Neural progenitor cell (in vitro differentiated cells): Measurements from ENCODE around the gene MAN1A1. TPM values are rescaled to one million over a fixed set of nuclear protein-coding genes. Genes with fewer than 3 reads are reported as not detected.

Experiments used
- DNase-seq: peaks from one replicate; pipeline ENCODE4 v3.0.0-alpha.2; 2016; ENCODE audit warnings: low spot score
- H2AFZ ChIP-seq: fragments of 200-600 bp; sonication (generic); replicated peaks from 2 replicates; pipeline ENCODE4 v1.6.1; 2016; ENCODE audit warnings: antibody characterized with exemption
- H3F3A ChIP-seq: fragments of 200-600 bp; sonication (generic); 2 replicates; pipeline ENCODE4 v1.6.1; 2016; ENCODE audit warnings: antibody characterized with exemption, low read depth
- H3K27ac ChIP-seq: fragments of 200-600 bp; sonication (generic); 2 replicates; pipeline ENCODE4 v1.5.1; 2016; ENCODE audit warnings: mild to moderate bottlenecking
- H3K27me3 ChIP-seq: fragments of 200-600 bp; sonication (generic); 2 replicates; pipeline ENCODE4 v1.6.1; 2016; ENCODE audit warnings: mild to moderate bottlenecking, moderate library complexity
- H3K36me3 ChIP-seq: fragments of 200-600 bp; sonication (generic); 2 replicates; pipeline ENCODE4 v1.5.1; 2016
- H3K4me1 ChIP-seq: fragments of 200-600 bp; sonication (generic); 2 replicates; pipeline ENCODE4 v1.6.1; 2016; ENCODE audit warnings: mixed run types
- H3K4me2 ChIP-seq: fragments of 200-600 bp; sonication (generic); 2 replicates; pipeline ENCODE4 v1.6.1; 2016
- H3K4me3 ChIP-seq: fragments of 200-600 bp; sonication (generic); 2 replicates; pipeline ENCODE4 v1.5.1; 2016
- H3K79me2 ChIP-seq: fragments of 200-600 bp; sonication (generic); 2 replicates; pipeline ENCODE4 v1.6.1; 2016; ENCODE audit warnings: low read depth
- H3K9ac ChIP-seq: fragments of 200-600 bp; sonication (generic); 2 replicates; pipeline ENCODE4 v1.6.1; 2016
- H3K9me3 ChIP-seq: fragments of 200-600 bp; sonication (generic); 2 replicates; pipeline ENCODE4 v1.5.1; 2016; ENCODE audit warnings: low read depth
- H4K20me1 ChIP-seq: fragments of 200-600 bp; sonication (generic); 2 replicates; pipeline ENCODE4 v1.6.1; 2016; ENCODE audit warnings: low read depth
- H3K27ac Mint-ChIP-seq: 3 replicates; pipeline ENCODE4 v1.8.0; 2021; ENCODE audit warnings: mixed read lengths
- H3K27me3 Mint-ChIP-seq: 2 replicates; pipeline ENCODE4 v1.8.0; 2022; ENCODE audit warnings: low read depth, mild to moderate bottlenecking, inconsistent platforms, moderate library complexity, mixed read lengths; ENCODE audit not compliant: insufficient read depth
- H3K36me3 Mint-ChIP-seq: 3 replicates; pipeline ENCODE4 v1.8.0; 2021; ENCODE audit warnings: mixed read lengths
- H3K4me1 Mint-ChIP-seq: 3 replicates; pipeline ENCODE4 v1.8.0; 2021; ENCODE audit warnings: mixed read lengths
- H3K4me3 Mint-ChIP-seq: 3 replicates; pipeline ENCODE4 v1.8.0; 2021; ENCODE audit warnings: mild to moderate bottlenecking, moderate library complexity, mixed read lengths
- H3K9me3 Mint-ChIP-seq: 3 replicates; pipeline ENCODE4 v1.8.0; 2020; ENCODE audit warnings: mixed read lengths
- EZH2 ChIP-seq: fragments of 200-600 bp; sonication (generic); IDR thresholded peaks from 2 replicates; pipeline ENCODE4 v1.6.1; 2017; ENCODE audit warnings: antibody characterized with exemption, mild to moderate bottlenecking, moderate library complexity
- EZH2phosphoT487 ChIP-seq: fragments of 200-600 bp; sonication (generic); IDR thresholded peaks from 2 replicates; pipeline ENCODE4 v1.6.1; 2017; ENCODE audit warnings: antibody characterized with exemption
- total RNA-seq: library from RNA; depleted of rRNA; stranded (reverse); fragments of >200 nt; gene quantifications from 2 replicates; pipeline ENCODE4 v1.2.3, GENCODE V29; 2015; ENCODE audit warnings: low replicate concordance
- TF ChIP-seq, protein P1 (sequence below): fragments of 200-600 bp; sonication (generic); IDR thresholded peaks from 2 replicates; pipeline ENCODE4 v1.5.1; 2017; ENCODE audit warnings: antibody characterized with exemption, mild to moderate bottlenecking

MAN1A1 gene
- total RNA-seq, 1 donor from 2014 or later: 5.2 TPM

DNA sequence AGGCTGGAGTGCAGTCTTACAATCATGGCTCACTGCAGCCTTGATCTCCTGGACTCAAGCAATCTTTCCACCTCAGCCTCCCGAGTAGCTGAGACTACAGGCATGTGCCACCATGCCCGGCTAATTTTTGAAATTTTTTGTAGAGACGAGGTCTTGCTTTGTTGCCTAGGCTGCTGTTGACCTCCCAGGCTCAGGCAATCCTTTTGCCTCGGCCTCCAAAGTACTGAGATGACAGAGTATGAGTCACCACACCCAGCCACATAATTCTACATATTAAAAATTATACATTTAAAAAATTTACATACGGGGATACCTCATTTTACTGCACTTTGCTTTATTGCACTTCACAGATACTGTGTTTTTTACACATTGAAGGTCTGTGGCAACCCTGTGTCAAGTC is 115.1 kb downstream of the MAN1A1 start:
- no peaks in the 10 kb centered on the region for H3K79me2 ChIP-seq
- Mint-ChIP-seq H3K27ac (no peak overlapping the region), H3K36me3 (peaks cover 9% of the 10 kb centered on the region), H3K4me3 (no peak overlapping the region), H3K27me3 (no peaks in the 10 kb centered on the region), H3K4me1 (no peaks in the 10 kb centered on the region), H3K9me3 (peaks cover 8% of the 10 kb centered on the region)
- no peaks in the 10 kb centered on the region for H4K20me1 ChIP-seq
- H3K36me3 ChIP-seq: no peaks in the 10 kb centered on the region
- no peak overlapping the region for H3K9ac ChIP-seq
- no peaks in the 10 kb centered on the region for H3F3A ChIP-seq
- no peak overlapping the region for H3K4me2 ChIP-seq
- no peak overlapping the region for H3K27ac ChIP-seq
- no peak overlapping the region for H3K4me3 ChIP-seq
- H3K9me3 ChIP-seq: no peaks in the 10 kb centered on the region
- no peak for TF ChIP-seq EZH2
- TF ChIP-seq, protein P1, sequence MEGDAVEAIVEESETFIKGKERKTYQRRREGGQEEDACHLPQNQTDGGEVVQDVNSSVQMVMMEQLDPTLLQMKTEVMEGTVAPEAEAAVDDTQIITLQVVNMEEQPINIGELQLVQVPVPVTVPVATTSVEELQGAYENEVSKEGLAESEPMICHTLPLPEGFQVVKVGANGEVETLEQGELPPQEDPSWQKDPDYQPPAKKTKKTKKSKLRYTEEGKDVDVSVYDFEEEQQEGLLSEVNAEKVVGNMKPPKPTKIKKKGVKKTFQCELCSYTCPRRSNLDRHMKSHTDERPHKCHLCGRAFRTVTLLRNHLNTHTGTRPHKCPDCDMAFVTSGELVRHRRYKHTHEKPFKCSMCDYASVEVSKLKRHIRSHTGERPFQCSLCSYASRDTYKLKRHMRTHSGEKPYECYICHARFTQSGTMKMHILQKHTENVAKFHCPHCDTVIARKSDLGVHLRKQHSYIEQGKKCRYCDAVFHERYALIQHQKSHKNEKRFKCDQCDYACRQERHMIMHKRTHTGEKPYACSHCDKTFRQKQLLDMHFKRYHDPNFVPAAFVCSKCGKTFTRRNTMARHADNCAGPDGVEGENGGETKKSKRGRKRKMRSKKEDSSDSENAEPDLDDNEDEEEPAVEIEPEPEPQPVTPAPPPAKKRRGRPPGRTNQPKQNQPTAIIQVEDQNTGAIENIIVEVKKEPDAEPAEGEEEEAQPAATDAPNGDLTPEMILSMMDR: no peak
- no peak for TF ChIP-seq EZH2phosphoT487
- no peaks in the 10 kb centered on the region for H3K27me3 ChIP-seq
- DNase-seq: no peak
- H2AFZ ChIP-seq: no peak overlapping the region
- no peaks in the 10 kb centered on the region for H3K4me1 ChIP-seq

- H3K4me1 Mint-ChIP-seq: no peaks in the 10 kb centered on the region
- no peak overlapping the region for H3K9ac ChIP-seq
- H3K27me3 Mint-ChIP-seq: no peaks in the 10 kb centered on the region
- no peaks in the 10 kb centered on the region for H3K27me3 ChIP-seq
- H3K79me2 ChIP-seq: no peaks in the 10 kb centered on the region
- no peak for DNase-seq
- H3K4me3 Mint-ChIP-seq: no peak overlapping the region
- H3K4me1 ChIP-seq: no peaks in the 10 kb centered on the region
- H3F3A ChIP-seq: no peaks in the 10 kb centered on the region
- no peak overlapping the region for H3K4me3 ChIP-seq
- no peak overlapping the region for H3K4me2 ChIP-seq
- no peaks in the 10 kb centered on the region for H4K20me1 ChIP-seq
- peaks cover 8% of the 10 kb centered on the region for H3K9me3 Mint-ChIP-seq
- no peak for TF ChIP-seq EZH2phosphoT487
- TF ChIP-seq, protein P1: no peak
- no peak for TF ChIP-seq EZH2
- no peaks in the 10 kb centered on the region for H3K36me3 ChIP-seq
- H3K9me3 ChIP-seq: no peaks in the 10 kb centered on the region
- H3K36me3 Mint-ChIP-seq: peaks cover 9% of the 10 kb centered on the region
- no peak overlapping the region for H2AFZ ChIP-seq
- H3K27ac Mint-ChIP-seq: no peak overlapping the region
- H3K27ac ChIP-seq: no peak overlapping the region
Measured at GRCh38 chr6:119233312-119233984, 116.1 kb downstream of the MAN1A1 start.

- no peak for TF ChIP-seq EZH2phosphoT487
- no peak for TF ChIP-seq EZH2
- TF ChIP-seq, protein P1: no peak
- H2AFZ ChIP-seq: no peak overlapping the region
- no peaks in the 10 kb centered on the region for H3K36me3 ChIP-seq
- H3K4me2 ChIP-seq: no peak overlapping the region
- no peak overlapping the region for H3K4me3 ChIP-seq
- no peaks in the 10 kb centered on the region for H3K27me3 ChIP-seq
- no peaks in the 10 kb centered on the region for H3F3A ChIP-seq
- Mint-ChIP-seq H3K9me3 (peaks cover 4% of the 10 kb centered on the region), H3K4me1 (peaks cover under 1% of the 10 kb centered on the region), H3K36me3 (peaks cover 9% of the 10 kb centered on the region), H3K27me3 (no peaks in the 10 kb centered on the region), H3K4me3 (no peak overlapping the region), H3K27ac (no peak overlapping the region)
- no peaks in the 10 kb centered on the region for H3K79me2 ChIP-seq
- H3K9me3 ChIP-seq: no peaks in the 10 kb centered on the region
- no peaks in the 10 kb centered on the region for H4K20me1 ChIP-seq
- H3K4me1 ChIP-seq: no peaks in the 10 kb centered on the region
- no peak overlapping the region for H3K27ac ChIP-seq
- H3K9ac ChIP-seq: no peak overlapping the region
- no peak for DNase-seq
Measured at GRCh38 chr6:119231394-119231793, 118.2 kb downstream of the MAN1A1 start.
